K562 (cell line): ENCODE results near the gene ZNF138. TPM values are rescaled to one million over a fixed set of nuclear protein-coding genes. Genes with fewer than 3 reads are reported as not detected.

ENCODE experiments used
- AFF1 ChIP-seq, 2 experiments: fragments of 450-650 bp; IDR thresholded peaks; 2 replicates each; pipeline ENCODE4 v1.6.1; 2018; ENCODE audit warnings: mild to moderate bottlenecking in 2 of 2, low read depth in 1 of 2; ENCODE audit not compliant: partially characterized antibody in 2 of 2
- CBFB ChIP-seq: sonication (generic); formaldehyde crosslinking; IDR thresholded peaks from 2 replicates; pipeline ENCODE4 v1.4.0; 2020; ENCODE audit warnings: mild to moderate bottlenecking, missing genetic modification reagents
- CHD2 ChIP-seq: IDR thresholded peaks from 2 replicates; pipeline ENCODE4 v1.6.1; 2011; ENCODE audit warnings: low read depth, low read length
- DEAF1 ChIP-seq: fragments of 450-650 bp; formaldehyde crosslinking; IDR thresholded peaks from 2 replicates; pipeline ENCODE4 v1.4.0; 2020; ENCODE audit warnings: mild to moderate bottlenecking, moderate library complexity
- HDAC8 ChIP-seq: fragments of 450-650 bp; IDR thresholded peaks from 2 replicates; pipeline ENCODE4 v1.6.1; 2016; ENCODE audit warnings: mild to moderate bottlenecking, missing genetic modification characterization, moderate library complexity, missing compliant biosample characterization
- MTF1 ChIP-seq: fragments of 250-450 bp; sonication (Bioruptor Pico); IDR thresholded peaks from 2 replicates; pipeline ENCODE4 v1.9.0; 2021; ENCODE audit warnings: moderate library complexity, mild to moderate bottlenecking, inconsistent platforms, borderline replicate concordance
- NCOA2 ChIP-seq, 2 experiments: fragments of 450-650 bp; IDR thresholded peaks; 2 replicates each; pipeline ENCODE4 v1.6.1; 2018; ENCODE audit warnings: mild to moderate bottlenecking in 2 of 2, moderate library complexity in 1 of 2; ENCODE audit not compliant: partially characterized antibody in 2 of 2
- SIRT6 ChIP-seq: IDR thresholded peaks from one replicate; pipeline ENCODE4 v1.6.1; 2012; ENCODE audit warnings: low read depth, mild to moderate bottlenecking, control low read depth, inconsistent platforms, low read length, moderate library complexity
- ZNF197 ChIP-seq: fragments of 200-800 bp; sonication (Bioruptor generic); IDR thresholded peaks from 2 replicates; pipeline ENCODE4 v1.6.1; 2016; ENCODE audit warnings: low read depth, missing genetic modification characterization, missing compliant biosample characterization
- polyA plus RNA-seq, 8 experiments: library from polyadenylated mRNA; depleted of rRNA in 4 of 8; stranded (reverse) in 5 of 8; unstranded in 3 of 8; fragments of >200 nt; fragmentation: Nextera tagmentation in 2 of 8; fragmentation: Illumina TruSeq in 1 of 8; extraction: Ambion mirVana in 2 of 8; extraction: Trizol in 1 of 8; gene quantifications; 2 replicates each; pipeline versions ENCODE4 v1.2.1 to v1.2.3, GENCODE V29; 2011 to 2014; ENCODE audit warnings: inconsistent platforms in 1 of 8, missing spikeins in 1 of 8
- total RNA-seq, 7 experiments: library from RNA; depleted of rRNA in 6 of 7; stranded (reverse); fragments of >200 nt in 6 of 7; fragmentation: Illumina TruSeq in 2 of 7; extraction: Trizol in 2 of 7; gene quantifications; 2 replicates each; pipeline versions ENCODE4 v1.2.1 to v1.2.3, GENCODE V29; 2011 to 2021; ENCODE audit warnings: low replicate concordance in 1 of 7
- TF ChIP-seq, protein P1 (sequence below), 2 experiments: fragments of 450-650 bp in 1 of 2; IDR thresholded peaks; 2 replicates each; pipeline ENCODE4 v1.6.1; 2011 to 2017; ENCODE audit warnings: low read depth in 2 of 2, antibody characterized with exemption in 1 of 2, borderline replicate concordance in 1 of 2, low read length in 1 of 2, mild to moderate bottlenecking in 1 of 2, mixed read lengths in 1 of 2; ENCODE audit not compliant: control insufficient read depth in 1 of 2
- TF ChIP-seq, protein P2 (sequence below): fragments of 450-650 bp; IDR thresholded peaks from 2 replicates; pipeline ENCODE4 v1.6.1; 2017; ENCODE audit warnings: mild to moderate bottlenecking, moderate library complexity
- TF ChIP-seq, protein P3 (sequence below): sonication (generic); formaldehyde crosslinking; IDR thresholded peaks from 2 replicates; pipeline ENCODE4 v1.8.1; 2023; ENCODE audit warnings: mild to moderate bottlenecking, missing genetic modification reagents
- TF ChIP-seq, protein P4 (sequence below): fragments of 450-650 bp; IDR thresholded peaks from 2 replicates; pipeline ENCODE4 v1.6.1; 2016; ENCODE audit warnings: low read depth, mild to moderate bottlenecking, moderate library complexity

Gene ZNF138
- total and polyA plus RNA-seq, 9 of the 15 experiments (the other 6 are each of a cell fraction or from before 2014, with no cell fraction given): 14.6 to 34.9 (median 22.6) TPM

DNA sequence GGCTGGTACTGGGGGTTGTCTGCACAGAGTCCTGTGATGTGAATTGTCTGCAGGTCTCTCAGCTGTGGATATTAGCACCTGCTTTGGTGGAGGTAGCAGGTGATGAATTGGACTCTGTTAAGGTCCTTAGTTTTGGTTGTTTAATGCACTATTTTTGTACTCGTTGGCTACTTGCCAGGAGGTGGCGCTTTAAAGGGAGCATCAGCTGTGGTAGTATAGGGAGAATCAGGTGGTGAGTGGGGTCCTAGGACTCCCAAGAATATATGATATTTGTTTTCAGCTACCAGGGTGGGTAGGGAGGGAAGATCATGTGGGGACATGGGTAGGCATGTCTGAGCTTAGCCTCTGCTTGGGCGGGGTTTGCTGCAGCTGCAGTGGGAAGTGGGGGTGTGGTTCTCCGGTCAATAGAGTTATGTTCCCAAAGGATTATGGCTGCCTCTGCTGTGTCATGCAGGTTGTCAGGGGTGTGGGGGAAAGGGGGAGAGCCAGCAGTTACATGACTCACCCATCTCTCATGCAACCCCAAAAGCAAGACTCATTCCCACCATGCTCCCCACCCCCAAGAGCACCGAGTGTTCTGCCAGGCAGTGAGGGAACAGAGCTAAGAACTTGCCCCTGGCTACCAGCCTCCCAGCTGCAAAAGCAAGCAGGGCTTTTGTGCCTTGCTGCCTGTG lies 55.2 kb downstream of the ZNF138 start (continued):
- TF ChIP-seq, protein P1, sequence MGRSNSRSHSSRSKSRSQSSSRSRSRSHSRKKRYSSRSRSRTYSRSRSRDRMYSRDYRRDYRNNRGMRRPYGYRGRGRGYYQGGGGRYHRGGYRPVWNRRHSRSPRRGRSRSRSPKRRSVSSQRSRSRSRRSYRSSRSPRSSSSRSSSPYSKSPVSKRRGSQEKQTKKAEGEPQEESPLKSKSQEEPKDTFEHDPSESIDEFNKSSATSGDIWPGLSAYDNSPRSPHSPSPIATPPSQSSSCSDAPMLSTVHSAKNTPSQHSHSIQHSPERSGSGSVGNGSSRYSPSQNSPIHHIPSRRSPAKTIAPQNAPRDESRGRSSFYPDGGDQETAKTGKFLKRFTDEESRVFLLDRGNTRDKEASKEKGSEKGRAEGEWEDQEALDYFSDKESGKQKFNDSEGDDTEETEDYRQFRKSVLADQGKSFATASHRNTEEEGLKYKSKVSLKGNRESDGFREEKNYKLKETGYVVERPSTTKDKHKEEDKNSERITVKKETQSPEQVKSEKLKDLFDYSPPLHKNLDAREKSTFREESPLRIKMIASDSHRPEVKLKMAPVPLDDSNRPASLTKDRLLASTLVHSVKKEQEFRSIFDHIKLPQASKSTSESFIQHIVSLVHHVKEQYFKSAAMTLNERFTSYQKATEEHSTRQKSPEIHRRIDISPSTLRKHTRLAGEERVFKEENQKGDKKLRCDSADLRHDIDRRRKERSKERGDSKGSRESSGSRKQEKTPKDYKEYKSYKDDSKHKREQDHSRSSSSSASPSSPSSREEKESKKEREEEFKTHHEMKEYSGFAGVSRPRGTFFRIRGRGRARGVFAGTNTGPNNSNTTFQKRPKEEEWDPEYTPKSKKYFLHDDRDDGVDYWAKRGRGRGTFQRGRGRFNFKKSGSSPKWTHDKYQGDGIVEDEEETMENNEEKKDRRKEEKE (IDR thresholded peaks at IDR 0.05; ENCODE audit: borderline replicate concordance in 1 of 2, control insufficient read depth in 1 of 2, low read depth in 2 of 2, low read length in 1 of 2): no peak
- TF ChIP-seq CBFB: no peak
- no peak for TF ChIP-seq CHD2
- no peak for TF ChIP-seq DEAF1 (CRISPR knock-in tag)
- no peak for TF ChIP-seq MTF1 (CRISPR knock-in tag)
- no peak for TF ChIP-seq HDAC8 (tag)
- TF ChIP-seq, protein P2, sequence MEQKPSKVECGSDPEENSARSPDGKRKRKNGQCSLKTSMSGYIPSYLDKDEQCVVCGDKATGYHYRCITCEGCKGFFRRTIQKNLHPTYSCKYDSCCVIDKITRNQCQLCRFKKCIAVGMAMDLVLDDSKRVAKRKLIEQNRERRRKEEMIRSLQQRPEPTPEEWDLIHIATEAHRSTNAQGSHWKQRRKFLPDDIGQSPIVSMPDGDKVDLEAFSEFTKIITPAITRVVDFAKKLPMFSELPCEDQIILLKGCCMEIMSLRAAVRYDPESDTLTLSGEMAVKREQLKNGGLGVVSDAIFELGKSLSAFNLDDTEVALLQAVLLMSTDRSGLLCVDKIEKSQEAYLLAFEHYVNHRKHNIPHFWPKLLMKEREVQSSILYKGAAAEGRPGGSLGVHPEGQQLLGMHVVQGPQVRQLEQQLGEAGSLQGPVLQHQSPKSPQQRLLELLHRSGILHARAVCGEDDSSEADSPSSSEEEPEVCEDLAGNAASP: no peak
- TF ChIP-seq AFF1 (IDR thresholded peaks at IDR 0.05; ENCODE audit: low read depth in 1 of 2, partially characterized antibody in 2 of 2): no peak
- no peak for TF ChIP-seq ZNF197 (CRISPR knock-in tag)
- TF ChIP-seq, protein P3, sequence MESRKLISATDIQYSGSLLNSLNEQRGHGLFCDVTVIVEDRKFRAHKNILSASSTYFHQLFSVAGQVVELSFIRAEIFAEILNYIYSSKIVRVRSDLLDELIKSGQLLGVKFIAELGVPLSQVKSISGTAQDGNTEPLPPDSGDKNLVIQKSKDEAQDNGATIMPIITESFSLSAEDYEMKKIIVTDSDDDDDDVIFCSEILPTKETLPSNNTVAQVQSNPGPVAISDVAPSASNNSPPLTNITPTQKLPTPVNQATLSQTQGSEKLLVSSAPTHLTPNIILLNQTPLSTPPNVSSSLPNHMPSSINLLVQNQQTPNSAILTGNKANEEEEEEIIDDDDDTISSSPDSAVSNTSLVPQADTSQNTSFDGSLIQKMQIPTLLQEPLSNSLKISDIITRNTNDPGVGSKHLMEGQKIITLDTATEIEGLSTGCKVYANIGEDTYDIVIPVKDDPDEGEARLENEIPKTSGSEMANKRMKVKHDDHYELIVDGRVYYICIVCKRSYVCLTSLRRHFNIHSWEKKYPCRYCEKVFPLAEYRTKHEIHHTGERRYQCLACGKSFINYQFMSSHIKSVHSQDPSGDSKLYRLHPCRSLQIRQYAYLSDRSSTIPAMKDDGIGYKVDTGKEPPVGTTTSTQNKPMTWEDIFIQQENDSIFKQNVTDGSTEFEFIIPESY: no peak
- TF ChIP-seq NCOA2 (IDR thresholded peaks at IDR 0.05; ENCODE audit: partially characterized antibody in 2 of 2): no peak
- TF ChIP-seq, protein P4, sequence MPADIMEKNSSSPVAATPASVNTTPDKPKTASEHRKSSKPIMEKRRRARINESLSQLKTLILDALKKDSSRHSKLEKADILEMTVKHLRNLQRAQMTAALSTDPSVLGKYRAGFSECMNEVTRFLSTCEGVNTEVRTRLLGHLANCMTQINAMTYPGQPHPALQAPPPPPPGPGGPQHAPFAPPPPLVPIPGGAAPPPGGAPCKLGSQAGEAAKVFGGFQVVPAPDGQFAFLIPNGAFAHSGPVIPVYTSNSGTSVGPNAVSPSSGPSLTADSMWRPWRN: no peak
- TF ChIP-seq SIRT6: no peak
